ENCODE data around the gene ACAN. TPM values are rescaled to one million over a fixed set of nuclear protein-coding genes. Genes with fewer than 3 reads are reported as not detected.

The ACAN gene
- polyA plus RNA-seq, 3 donors: not detected

DNA sequence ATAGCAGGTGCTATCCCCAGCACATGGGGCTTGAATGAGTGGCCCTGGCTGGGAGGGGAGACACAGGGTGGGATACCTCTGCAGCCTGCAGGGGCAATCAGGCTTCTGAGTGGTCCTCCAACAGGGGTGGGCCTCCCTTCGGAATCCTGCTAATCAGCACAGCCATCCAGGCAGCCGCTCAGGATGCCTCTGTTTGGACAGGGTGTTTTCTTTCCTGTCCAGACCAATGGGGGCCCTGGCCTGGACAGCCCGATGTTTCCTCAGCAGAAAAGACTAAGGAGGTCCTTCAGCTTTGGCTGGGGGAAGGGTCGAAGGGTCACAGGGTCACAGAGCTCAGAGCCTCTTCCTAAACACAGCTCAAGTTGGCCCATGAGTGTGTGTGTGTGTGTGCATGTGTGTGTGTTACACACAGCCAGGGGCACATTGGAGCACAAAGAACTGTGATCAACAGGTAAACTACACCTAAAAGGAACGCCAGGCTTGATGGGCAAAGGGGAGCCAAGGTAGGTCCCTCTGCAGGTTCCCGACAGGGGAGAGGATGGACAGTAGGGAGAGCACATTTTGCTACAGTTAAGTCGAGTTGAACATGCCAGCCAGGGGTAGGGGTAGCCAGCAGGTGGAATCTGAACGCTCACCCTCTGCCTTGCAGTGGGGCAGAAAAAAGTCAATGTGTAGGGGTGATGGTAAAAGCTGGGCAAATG is 93.2 kb downstream of the ACAN start:
- no peak for TF ChIP-seq CTCF (IDR thresholded peaks at IDR 0.05)
- Histone ChIP-seq H3K9me3 (replicated peaks in 1 of 2; ENCODE audit: control insufficient read depth in 1 of 2, insufficient read depth in 1 of 2, low read length in 2 of 2) (no peaks in the 10 kb centered on the region), H3K4me3 (replicated peaks in 1 of 3; ENCODE audit: low read depth in 2 of 3, low read length in 3 of 3) (no peak overlapping the region), H3K27me3 (ENCODE audit: control insufficient read depth in 2 of 2, insufficient read depth in 2 of 2, low read length in 2 of 2) (peaks cover 15 to 37% of the 10 kb centered on the region in 2 donors), H3K27ac (ENCODE audit: low read depth in 1 of 2, low read length in 2 of 2) (no peak overlapping the region), H3K36me3 (replicated peaks in 1 of 2; ENCODE audit: control insufficient read depth in 1 of 2, insufficient read depth in 2 of 2, low read length in 2 of 2) (no peaks in the 10 kb centered on the region), H2AFZ (ENCODE audit: insufficient read depth, low read depth, low read length, poor library complexity, severe bottlenecking) (no peak overlapping the region), H3K79me2 (ENCODE audit: insufficient read depth, low read length) (no peaks in the 10 kb centered on the region), H3K4me2 (replicated peaks; ENCODE audit: extremely low read depth, low read length, poor library complexity, severe bottlenecking) (no peak overlapping the region), H4K20me1 (ENCODE audit: insufficient read depth, low read length) (no peaks in the 10 kb centered on the region), H3K9ac (ENCODE audit: insufficient read depth, low read length, poor library complexity, severe bottlenecking) (no peak overlapping the region), H3K4me1 (ENCODE audit: control insufficient read depth in 1 of 2, insufficient read depth in 2 of 2, low read length in 2 of 2) (peaks cover 11 to 18% of the 10 kb centered on the region in 2 donors)
- intact Hi-C loops (cut with micrococcal nuclease): no loop called here
- DNase-seq: no peak
- H3K4me3 Mint-ChIP-seq: peak overlapping the region in 1 of 2 donors; percentile 32
- peaks cover 31 to 50% (median 42%) of the 10 kb centered on the region in 3 donors for H3K27me3 Mint-ChIP-seq (ENCODE audit: low read depth in 3 of 3)
- H3K9me3 Mint-ChIP-seq: peaks cover 0 to 14% (median 3%) of the 10 kb centered on the region in 7 donors
- H3K27ac Mint-ChIP-seq: peak overlapping the region in 1 of 7 donors; percentile 70
- peaks cover 17% of the 10 kb centered on the region for H3K4me1 Mint-ChIP-seq
- H3K36me3 Mint-ChIP-seq: no peaks in the 10 kb centered on the region
- 96% methylated on average over 6 of the region's 8 CpGs for WGBS (ENCODE audit: insufficient coverage)

GRCh38 chr15:88897142-88897455 is 93.9 kb downstream of the ACAN start:
- Histone ChIP-seq H3K36me3 (replicated peaks in 1 of 2; ENCODE audit: control insufficient read depth in 1 of 2, insufficient read depth in 2 of 2, low read length in 2 of 2) (no peaks in the 10 kb centered on the region), H3K4me2 (replicated peaks; ENCODE audit: extremely low read depth, low read length, poor library complexity, severe bottlenecking) (no peak overlapping the region), H2AFZ (ENCODE audit: insufficient read depth, low read depth, low read length, poor library complexity, severe bottlenecking) (peak overlapping the region; percentile 29), H3K9me3 (replicated peaks in 1 of 2; ENCODE audit: control insufficient read depth in 1 of 2, insufficient read depth in 1 of 2, low read length in 2 of 2) (no peaks in the 10 kb centered on the region), H3K27me3 (ENCODE audit: control insufficient read depth in 2 of 2, insufficient read depth in 2 of 2, low read length in 2 of 2) (peaks cover 15 to 37% of the 10 kb centered on the region in 2 donors), H4K20me1 (ENCODE audit: insufficient read depth, low read length) (no peaks in the 10 kb centered on the region), H3K4me1 (ENCODE audit: control insufficient read depth in 1 of 2, insufficient read depth in 2 of 2, low read length in 2 of 2) (peaks cover 11 to 18% of the 10 kb centered on the region in 2 donors), H3K4me3 (replicated peaks in 1 of 3; ENCODE audit: low read depth in 2 of 3, low read length in 3 of 3) (no peak overlapping the region), H3K27ac (ENCODE audit: low read depth in 1 of 2, low read length in 2 of 2) (no peak overlapping the region), H3K9ac (ENCODE audit: insufficient read depth, low read length, poor library complexity, severe bottlenecking) (no peak overlapping the region), H3K79me2 (ENCODE audit: insufficient read depth, low read length) (no peaks in the 10 kb centered on the region)
- peaks cover 0 to 14% (median 3%) of the 10 kb centered on the region in 7 donors for H3K9me3 Mint-ChIP-seq
- peak overlapping the region in 1 of 2 donors; percentile 32 for H3K4me3 Mint-ChIP-seq
- no peak for DNase-seq
- no peak for TF ChIP-seq CTCF (IDR thresholded peaks at IDR 0.05)
- no peaks in the 10 kb centered on the region for H3K36me3 Mint-ChIP-seq
- 44% methylated on average over 7 of the region's 8 CpGs for WGBS (ENCODE audit: insufficient coverage)
- H3K27me3 Mint-ChIP-seq (ENCODE audit: low read depth in 3 of 3): peaks cover 31 to 50% (median 42%) of the 10 kb centered on the region in 3 donors
- intact Hi-C loops (cut with micrococcal nuclease): no loop called here
- H3K4me1 Mint-ChIP-seq: peaks cover 17% of the 10 kb centered on the region
- no peak overlapping the region for H3K27ac Mint-ChIP-seq

All from CD14-positive monocyte (primary cell).